GM21367 (cell line): ENCODE data around the gene MSL1.

Experiments used
- ATAC-seq: cut with Tn5 transposase; IDR thresholded peaks from one replicate; pipeline ENCODE4 v1.9.1; 2021; ENCODE audit not compliant: unreplicated experiment

Gene MSL1

GRCh38 chr17:40104594-40105486 lies 16.9 kb upstream of the MSL1 start:
- ATAC-seq: no peak

DNA sequence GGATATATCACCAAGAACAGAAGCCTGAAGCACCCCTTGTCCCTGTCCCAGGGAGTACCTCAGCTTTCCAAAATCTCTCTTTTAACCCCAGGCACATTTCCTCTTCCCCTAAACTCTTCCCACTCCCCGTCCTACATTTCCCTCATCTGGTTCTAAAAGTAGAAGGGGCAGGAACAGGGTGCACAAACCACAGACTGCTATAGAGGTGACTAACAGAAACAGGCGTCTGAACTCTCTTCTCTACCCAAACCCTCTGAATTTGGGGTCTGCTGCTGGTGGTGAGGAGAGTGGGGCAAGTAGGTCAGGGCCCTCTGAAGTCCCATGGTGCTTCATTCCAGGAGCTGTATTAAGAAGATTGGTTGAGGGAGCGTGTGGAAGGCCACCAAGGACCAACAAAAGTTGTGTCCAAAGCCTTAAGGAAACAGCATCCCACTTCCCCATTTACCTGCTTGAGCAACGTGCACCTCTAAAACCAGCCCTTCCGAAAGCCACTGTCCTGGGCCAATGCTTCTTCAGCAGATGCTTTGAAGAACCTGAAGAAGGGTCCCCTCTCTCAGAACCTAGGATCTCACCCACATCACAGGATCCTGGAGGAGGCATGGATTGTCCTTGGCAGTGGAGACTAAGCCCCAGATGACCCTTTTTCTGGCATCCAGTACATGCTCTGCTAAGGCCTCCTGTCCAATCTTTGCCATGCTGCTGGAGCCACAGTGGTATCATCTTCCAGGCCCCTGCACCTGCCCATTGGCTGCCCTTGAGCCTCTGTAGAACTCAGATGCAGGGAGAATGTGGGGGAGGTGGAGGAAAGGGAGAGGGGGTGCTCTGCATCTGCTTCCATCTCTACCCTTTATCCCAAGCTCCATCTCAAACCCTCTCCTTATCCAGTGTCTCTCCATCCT lies 15.7 kb upstream of the MSL1 start:
- ATAC-seq: no peak

DNA sequence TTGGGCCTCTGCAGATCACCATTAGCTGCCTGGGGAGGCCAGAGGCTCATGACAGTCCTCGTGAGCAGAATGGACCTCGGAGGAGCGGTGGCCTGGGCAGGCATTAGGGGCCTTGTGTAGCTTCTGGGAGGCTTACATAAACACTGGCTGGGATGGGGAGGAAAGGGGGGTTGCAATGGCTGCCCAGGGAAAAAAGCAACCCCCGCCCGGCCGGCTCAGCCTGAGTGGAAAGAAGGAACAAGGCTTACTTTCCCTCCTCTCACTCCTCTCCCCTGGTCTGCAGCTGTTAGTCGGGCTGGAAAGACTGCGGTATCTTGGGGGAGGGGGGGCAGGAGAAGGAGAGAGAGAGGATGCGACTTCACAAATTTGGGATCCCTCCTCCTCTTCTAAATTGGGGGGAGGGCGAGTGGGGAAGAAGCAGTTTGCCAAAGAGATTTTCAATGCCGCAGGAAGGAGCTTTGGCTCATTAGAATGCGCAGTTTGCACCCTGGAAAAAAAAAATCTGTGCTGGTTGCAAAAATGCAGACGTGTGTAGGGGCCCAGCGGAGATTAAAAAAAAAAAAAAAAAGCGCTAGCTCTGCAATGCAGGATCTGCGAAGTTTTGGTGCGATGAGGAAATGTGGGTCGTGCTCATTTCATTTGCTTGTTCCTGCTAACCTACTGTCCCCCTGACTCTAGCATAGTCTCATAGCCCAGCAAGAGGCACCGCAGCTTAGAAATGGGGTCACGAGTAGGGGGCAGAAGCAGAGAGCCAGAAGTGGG lies 14.8 kb upstream of the MSL1 start:
- no peak for ATAC-seq

DNA sequence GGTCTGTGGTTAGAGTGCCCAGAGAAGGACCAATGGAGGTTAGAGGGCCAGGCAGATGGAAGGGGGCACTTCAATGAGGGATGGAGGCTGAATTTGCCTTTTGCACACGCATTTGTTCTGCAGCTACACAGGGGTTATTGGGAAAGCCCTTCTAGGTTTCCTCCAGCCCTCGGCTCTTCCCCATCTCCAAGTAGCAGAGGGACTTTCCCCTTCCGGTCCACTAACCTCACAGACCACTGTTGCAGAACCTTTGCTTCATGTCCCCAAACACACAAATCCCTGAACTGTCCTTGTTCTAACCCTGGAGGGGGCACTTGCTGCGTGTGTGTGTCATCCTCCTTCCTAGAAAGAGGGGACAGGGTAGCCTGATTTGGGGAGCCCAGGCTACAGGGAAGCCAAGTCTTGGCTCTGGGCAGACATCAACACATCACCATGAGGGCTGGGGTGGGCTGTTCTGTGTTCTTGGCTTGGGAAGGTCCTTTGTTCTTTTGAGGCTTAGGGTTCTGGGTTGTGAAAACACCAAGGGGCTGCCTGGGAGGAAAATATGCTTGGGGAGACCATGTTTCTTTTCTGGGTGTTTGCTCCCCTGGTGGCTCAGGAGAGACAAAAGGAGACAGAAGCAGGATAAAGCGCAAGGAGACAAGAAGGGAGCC lies 14.1 kb upstream of the MSL1 start:
- ATAC-seq: no peak

DNA sequence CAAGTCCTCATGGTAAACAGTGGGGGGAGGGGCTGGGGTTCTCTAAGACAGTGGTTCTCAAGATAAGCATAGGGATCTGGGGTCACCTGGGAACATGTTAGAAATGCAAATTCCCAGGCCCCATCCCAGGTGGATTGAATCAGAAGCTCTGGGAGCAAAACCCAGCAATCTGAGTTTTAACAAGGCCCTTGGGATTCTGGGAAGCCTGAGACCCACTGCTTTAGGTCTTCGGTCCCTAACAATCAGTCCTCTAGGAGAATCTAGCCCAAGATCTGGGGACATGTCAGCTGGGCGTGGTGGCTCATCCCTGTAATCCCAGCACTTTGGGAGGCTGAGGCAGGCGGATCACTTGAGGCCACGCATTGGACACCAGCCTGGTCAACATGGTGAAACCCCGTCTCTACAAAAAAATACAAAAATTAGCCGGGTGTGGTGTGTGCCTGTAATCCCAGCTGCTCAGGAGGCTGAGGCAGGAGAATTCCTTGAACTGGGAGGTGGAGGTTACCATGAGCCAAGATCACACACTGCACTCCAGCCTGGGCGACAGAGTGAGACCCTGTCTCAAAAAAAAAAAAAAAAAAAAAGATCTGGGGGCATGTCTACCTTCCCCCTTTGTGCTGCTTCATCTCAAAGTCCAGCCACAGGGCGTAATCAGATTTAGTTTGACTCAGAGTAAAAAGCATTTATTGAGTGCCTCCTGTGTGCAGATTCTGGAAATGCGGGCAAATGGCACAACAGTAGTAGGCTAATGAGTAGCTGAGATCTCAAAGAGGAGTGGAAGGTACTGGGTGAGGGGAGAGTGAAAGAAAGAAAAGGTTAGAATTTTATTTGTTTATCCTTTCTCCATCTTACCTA lies 12.6 kb upstream of the MSL1 start:
- no peak for ATAC-seq

GRCh38 chr17:40110026-40110845 lies 11.5 kb upstream of the MSL1 start:
- no peak for ATAC-seq

- no peak for ATAC-seq
Observed at GRCh38 chr17:40111221-40112128, 10.3 kb upstream of the MSL1 start.

DNA sequence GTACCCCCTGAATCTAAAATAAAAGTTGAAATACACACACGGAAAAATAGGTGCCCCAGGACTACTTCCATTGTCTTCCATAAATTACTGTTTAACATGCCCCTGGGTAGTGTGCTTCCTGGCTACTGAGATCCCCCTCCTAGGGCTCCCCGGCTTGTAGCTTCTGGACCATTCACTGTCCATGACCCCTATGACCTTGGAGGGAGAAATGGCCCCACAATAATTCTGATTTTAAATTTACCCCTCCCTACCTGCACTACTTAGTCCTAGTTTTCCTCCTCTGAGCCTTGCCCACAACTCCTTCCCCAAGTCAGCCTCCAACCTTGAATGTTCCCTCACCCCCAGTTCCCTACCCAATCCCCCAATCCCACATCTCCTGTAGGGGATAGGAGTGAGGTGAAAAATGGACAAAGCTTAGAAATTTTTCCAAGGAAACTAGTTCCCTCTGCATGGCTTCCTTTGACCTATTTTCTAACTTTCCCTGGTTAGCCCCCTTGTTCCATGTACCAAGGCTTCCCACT lies 9.5 kb upstream of the MSL1 start:
- no peak for ATAC-seq

DNA sequence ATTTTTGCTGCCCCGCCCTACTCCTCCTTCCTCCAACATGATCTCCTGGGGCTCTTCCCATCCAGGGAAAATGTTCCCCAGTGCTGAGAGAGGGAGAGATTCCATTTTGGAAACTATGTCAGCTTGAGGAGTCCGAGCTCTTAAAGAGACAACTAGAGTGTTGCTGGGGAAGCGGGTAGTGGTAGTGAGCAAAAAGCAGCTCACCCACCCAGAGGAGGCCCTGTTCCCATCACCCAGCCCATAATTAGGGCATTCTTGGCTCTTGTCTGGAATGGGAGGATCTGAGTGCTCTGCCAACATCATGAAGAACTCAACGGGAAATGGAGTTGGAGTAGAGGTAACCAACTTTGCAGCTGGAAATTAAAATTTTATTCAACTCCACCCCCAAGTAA lies 9.1 kb upstream of the MSL1 start:
- no peak for ATAC-seq

- peak; percentile 73 for ATAC-seq
Observed at GRCh38 chr17:40113110-40113906, 8.5 kb upstream of the MSL1 start.

- no peak for ATAC-seq
Observed at GRCh38 chr17:40113907-40114245, 7.9 kb upstream of the MSL1 start.

- no peak for ATAC-seq
Observed at GRCh38 chr17:40115101-40115436, 6.7 kb upstream of the MSL1 start.

- no peak for ATAC-seq
Observed at GRCh38 chr17:40122136-40122998, 596 bp downstream of the MSL1 start.

- ATAC-seq: no peak
Observed at GRCh38 chr17:40122999-40123810, 1.4 kb downstream of the MSL1 start.

GRCh38 chr17:40123811-40124114 lies 2.0 kb downstream of the MSL1 start:
- ATAC-seq: no peak
